DMS114 treated with DMSO at 0.1 percent for 48 hours (cell line): ENCODE measurements around the gene CYP4A11.
"Not testable (repeated sequence)": the region's sequence is repeated elsewhere in the genome, so short reads cannot be mapped to it uniquely, and the experiment has no call there.

Experiments used
- DNase-seq: peaks from one replicate; lab custom pipeline; 2025; ENCODE audit not compliant: unreplicated experiment; lab: John Stamatoyannopoulos, UW

The CYP4A11 gene, protein sequence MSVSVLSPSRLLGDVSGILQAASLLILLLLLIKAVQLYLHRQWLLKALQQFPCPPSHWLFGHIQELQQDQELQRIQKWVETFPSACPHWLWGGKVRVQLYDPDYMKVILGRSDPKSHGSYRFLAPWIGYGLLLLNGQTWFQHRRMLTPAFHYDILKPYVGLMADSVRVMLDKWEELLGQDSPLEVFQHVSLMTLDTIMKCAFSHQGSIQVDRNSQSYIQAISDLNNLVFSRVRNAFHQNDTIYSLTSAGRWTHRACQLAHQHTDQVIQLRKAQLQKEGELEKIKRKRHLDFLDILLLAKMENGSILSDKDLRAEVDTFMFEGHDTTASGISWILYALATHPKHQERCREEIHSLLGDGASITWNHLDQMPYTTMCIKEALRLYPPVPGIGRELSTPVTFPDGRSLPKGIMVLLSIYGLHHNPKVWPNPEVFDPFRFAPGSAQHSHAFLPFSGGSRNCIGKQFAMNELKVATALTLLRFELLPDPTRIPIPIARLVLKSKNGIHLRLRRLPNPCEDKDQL

GRCh38 chr1:46941135-46941694, at the start of gene CYP4A11:
Gene CYP4A11, minus strand, starts transcription at chr1:46941476. Its CDS starts 43 bp downstream, at chr1:46941433.
- no peak for DNase-seq

GRCh38 chr1:46990541-46990940, 49.3 kb upstream of the CYP4A11 start:
- DNase-seq, result not testable (repeated sequence)

- DNase-seq, result no peak
These were observed 42.7 kb upstream of the CYP4A11 start for GRCh38 chr1:46983830-46984586.

DNA sequence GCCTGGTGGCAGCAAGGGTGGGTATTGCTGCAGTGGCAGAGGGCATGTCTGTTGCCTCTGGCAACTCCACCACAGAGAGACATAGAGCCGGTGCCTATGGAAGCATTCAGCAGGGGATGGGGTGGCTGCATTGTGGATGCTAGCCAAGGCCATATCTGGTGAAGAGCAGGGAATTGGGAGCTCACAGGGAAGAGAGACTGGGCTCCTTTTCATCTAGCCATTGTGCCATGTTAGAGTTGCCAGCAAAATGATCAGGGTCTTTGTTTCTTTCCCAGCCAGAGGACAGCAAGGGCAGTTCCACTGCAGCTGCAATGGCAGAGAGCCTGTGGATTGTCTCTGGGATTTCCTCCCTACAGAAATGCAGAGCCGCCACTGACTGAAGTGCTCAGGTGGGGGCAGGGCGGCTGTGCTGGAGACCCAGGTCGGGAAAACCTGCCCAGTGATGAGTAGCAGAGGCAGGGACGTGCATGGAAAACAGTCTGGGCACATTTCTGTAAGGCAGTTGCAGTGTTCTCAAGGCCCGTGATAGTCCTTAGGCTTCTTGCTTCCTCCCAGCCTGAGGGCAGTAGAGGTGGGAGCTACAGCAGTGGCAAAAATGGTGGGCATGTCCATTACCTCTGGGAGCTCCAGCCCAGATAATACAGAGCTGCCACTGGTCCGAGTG, 42.0 kb upstream of the CYP4A11 start:
- DNase-seq, result no peak

DNA sequence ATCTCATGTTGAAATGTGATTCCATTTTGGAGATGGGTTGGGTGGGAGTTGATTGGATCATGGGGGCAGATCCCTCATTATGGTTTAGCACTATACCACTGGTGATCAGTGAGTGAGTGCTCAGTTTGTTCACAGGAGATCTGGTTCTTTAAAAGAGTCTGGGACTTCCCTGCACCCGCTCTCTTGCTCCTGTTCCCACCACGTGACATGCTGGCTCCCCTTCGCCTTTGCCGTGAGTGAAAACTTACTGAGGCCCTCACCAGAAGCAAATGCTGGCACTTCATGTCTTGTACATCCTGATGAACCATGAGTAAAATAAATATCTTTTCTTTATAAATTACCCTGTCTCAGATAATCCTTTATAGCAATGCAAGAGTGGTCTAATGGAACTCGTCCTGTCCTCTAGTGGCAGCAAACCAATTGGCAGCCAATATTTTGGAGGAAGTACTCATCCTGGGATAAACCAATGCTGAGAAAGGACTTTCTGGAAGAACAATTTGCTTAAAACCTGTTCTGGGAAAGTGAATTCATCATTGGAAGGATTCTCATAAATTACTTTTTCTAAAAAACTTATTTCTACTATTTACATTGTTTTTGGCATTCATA, 27.8 kb upstream of the CYP4A11 start:
- no peak for DNase-seq

- DNase-seq, result not testable (repeated sequence)
These were observed 21.0 kb upstream of the CYP4A11 start for GRCh38 chr1:46962272-46962671.

- no peak for DNase-seq
These were observed 19.9 kb upstream of the CYP4A11 start for GRCh38 chr1:46961066-46961758.

DNA sequence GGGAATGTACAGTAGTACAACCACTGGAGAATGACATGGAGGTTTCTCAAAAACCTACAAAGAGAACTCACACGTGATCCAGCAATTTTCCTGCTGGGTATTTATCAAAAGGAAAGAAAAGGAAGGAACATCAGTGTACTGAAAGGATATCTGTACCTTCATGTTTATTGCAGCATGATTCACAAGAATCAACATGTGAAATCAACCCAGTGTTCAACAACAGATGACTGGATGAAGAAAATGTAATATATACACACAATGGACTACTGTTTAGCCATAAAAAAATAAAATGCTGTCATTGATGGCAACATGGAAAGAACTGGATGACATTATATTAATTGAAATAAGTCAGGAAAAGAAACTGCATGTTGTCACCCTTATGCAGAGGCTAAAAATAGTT, 19.0 kb upstream of the CYP4A11 start:
- DNase-seq, result no peak

- not testable (repeated sequence) for DNase-seq
These were observed 13.8 kb upstream of the CYP4A11 start for GRCh38 chr1:46955116-46955515.

GRCh38 chr1:46953847-46954246, 12.6 kb upstream of the CYP4A11 start:
- DNase-seq, result not testable (repeated sequence)

DNA sequence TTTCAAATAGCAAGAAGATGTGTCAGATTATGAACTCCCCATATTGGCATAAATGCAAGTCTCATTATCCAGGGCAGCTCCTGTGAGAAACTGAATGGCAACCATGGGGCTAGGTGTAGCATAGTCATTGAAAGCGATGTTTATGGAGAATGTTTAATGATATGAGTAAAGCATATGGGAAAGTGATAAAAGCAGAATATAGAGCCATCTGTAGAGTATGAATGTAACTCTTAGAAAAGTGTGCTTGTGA, 8.1 kb upstream of the CYP4A11 start:
- DNase-seq, result not testable (repeated sequence)

- DNase-seq, result no peak
These were observed 7.5 kb upstream of the CYP4A11 start for GRCh38 chr1:46948629-46949416.

GRCh38 chr1:46947706-46948105, 6.4 kb upstream of the CYP4A11 start:
- not testable (repeated sequence) for DNase-seq

DNA sequence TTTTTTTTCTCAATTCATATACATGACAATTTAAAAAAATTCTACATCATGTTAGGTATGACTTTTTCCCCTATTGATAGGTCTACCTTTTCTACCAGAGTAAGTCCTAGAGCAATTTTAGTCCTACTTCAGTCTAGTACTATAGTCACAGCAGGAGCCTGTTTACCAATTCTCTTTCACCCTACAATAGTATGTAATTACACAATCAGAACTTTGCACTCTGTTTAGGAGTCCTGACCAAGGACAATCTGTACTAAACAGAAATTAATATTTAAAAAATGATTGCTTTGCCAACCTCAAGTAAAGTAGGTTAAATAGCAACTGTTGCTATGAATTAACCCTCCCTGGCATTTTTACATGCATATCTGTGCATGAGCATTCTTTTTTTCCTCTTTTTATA, 810 bp upstream of the CYP4A11 start:
- DNase-seq, result no peak

- DNase-seq, result no peak
These were observed 969 bp downstream of the CYP4A11 start for GRCh38 chr1:46940307-46940706.

GRCh38 chr1:46937270-46937669, 4.0 kb downstream of the CYP4A11 start:
- no peak for DNase-seq

GRCh38 chr1:46936788-46937187, 4.5 kb downstream of the CYP4A11 start:
- DNase-seq, result no peak

DNA sequence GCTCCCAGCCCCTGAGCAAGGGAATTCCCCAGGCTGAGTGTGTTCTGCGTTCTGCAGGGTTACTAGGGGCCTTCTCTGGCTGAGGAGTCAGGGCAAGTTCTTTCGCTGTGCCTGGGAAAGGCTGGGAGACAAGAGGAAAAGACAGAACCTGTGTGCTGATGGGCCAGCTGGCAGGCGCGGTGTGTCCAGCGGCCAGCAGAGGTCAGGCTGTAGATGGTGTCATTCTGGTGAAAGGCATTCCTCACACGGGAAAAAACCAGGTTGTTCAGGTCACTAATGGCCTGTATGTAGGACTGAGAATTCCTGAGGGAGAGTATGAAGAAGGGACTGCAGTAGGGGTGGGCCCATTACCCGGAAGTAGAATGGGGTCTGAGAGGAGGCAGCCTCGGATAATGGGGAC, 6.4 kb downstream of the CYP4A11 start:
- DNase-seq, result not testable (repeated sequence)

GRCh38 chr1:46932020-46932419, 9.3 kb downstream of the CYP4A11 start:
- DNase-seq, result not testable (repeated sequence)

- DNase-seq, result no peak
These were observed 10.1 kb downstream of the CYP4A11 start for GRCh38 chr1:46931151-46931550.
